Upper lobe of left lung (tissue), 4 donors: Measurements from ENCODE around the gene MAP6.

Source experiments
- POLR2A ChIP-seq, 4 donors: fragments of 450-650 bp; IDR thresholded peaks; one replicate each; pipeline ENCODE4 v1.5.1; 2016 to 2017; ENCODE audit warnings: antibody characterized with exemption in 4 of 4, mild to moderate bottlenecking in 2 of 4
- POLR2AphosphoS5 ChIP-seq, 2 donors: sonication (generic); formaldehyde crosslinking; IDR thresholded peaks; one replicate each; pipeline ENCODE4 v1.5.1; 2017; ENCODE audit warnings: antibody characterized with exemption in 2 of 2
- TF ChIP-seq, protein P1 (sequence below), 6 experiments: fragments of 450-650 bp in 4 of 6; fragments of 200-600 bp in 2 of 6; sonication (generic) in 2 of 6; IDR thresholded peaks; one replicate each; pipeline ENCODE4 v1.5.1; 2016 to 2019; ENCODE audit warnings: antibody characterized with exemption in 6 of 6

DNA sequence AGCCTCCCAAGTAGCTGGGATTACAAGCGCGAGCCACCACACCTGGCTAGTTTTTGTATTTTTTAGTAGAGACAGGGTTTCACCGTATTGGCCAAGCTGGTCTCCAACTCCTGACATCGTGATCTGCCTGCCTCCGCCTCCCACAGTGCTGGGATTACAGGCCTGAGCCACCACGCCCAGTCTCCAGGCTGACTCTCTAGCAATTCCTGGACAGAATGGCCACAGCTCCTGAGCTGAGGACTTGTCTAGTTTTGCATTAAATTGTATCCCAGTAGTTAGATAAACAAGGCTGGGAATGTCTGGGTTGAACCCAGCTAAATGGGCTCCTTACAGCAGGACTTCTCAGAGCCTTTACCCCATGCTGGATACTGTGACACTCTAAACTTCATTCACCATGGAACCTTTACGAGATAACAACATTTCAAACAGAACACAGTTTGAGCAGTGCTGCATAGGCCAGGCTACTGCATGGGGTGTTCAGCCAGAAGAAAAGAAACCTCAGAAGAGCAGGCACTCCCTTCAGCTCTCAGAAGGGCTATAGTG, 34.9 kb upstream of the MAP6 start:
- TF ChIP-seq POLR2A (IDR thresholded peaks at IDR 0.05) (no peak), POLR2AphosphoS5 (IDR thresholded peaks at IDR 0.05) (no peak)
- TF ChIP-seq, protein P1, sequence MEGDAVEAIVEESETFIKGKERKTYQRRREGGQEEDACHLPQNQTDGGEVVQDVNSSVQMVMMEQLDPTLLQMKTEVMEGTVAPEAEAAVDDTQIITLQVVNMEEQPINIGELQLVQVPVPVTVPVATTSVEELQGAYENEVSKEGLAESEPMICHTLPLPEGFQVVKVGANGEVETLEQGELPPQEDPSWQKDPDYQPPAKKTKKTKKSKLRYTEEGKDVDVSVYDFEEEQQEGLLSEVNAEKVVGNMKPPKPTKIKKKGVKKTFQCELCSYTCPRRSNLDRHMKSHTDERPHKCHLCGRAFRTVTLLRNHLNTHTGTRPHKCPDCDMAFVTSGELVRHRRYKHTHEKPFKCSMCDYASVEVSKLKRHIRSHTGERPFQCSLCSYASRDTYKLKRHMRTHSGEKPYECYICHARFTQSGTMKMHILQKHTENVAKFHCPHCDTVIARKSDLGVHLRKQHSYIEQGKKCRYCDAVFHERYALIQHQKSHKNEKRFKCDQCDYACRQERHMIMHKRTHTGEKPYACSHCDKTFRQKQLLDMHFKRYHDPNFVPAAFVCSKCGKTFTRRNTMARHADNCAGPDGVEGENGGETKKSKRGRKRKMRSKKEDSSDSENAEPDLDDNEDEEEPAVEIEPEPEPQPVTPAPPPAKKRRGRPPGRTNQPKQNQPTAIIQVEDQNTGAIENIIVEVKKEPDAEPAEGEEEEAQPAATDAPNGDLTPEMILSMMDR (IDR thresholded peaks at IDR 0.05), result no peak
